ENCODE data around the gene FBRSL1.

Gene FBRSL1

DNA sequence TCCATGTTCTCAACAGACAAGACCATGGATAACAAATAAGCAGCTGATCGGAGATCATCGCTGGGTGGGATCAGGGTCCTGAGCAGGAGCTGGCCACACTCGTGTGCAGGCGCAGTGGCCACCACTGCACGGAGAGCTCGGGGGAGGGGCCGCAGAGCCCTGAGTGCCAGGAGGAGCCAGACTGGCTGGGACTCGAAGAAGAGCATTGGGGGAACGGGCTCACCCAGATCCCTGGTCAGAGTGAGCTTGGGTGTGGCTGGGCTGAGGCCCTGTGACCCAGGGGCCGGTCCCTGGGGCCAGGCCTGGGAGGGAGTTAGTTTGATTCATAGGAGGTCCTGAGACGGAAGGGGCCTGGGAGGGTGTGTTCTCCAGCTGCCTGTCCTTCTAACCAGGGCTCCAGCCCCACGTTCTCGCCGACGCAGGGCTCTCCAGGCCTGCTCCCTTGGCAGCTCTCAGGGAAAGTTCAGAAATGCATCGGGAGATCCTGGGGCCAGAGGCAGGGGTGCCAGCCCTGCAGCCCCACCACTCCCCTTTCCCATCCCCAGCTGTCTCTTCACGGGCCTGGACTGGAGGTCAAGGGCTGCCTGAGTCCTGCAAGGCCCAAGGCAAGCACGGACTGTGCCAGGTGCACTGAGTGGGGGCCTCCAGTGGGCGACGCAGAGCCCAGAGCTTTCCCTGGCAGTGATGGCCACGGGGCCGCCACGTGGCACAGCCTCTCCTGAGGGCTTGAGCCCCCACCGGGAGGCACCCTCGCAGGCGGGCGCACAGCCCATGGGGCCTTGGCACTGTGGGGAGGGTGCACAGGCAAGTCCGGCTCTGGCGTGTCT, 48.1 kb downstream of the FBRSL1 start:
- in situ Hi-C loops (cut with HindIII; ENCODE audit: low sequenced_read_pairs), result no loop called here

DNA sequence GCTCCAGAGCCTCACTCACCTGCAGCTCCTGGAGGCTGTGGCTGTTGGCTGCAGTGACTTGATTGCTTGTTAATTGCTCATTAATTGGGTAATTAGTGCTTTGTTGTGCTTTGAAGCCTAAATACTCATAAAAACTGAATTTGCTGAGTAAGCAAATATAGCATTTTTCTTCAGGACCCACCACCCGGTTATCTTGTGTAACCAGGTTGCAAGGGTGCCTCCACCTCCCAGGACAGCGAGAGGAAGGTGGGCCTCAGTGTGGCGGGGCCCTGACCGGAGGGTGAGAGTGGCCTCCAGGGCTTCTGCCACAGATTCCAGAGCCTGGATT, 48.7 kb downstream of the FBRSL1 start:
- in situ Hi-C loops (cut with HindIII; ENCODE audit: low sequenced_read_pairs), result no loop called here

DNA sequence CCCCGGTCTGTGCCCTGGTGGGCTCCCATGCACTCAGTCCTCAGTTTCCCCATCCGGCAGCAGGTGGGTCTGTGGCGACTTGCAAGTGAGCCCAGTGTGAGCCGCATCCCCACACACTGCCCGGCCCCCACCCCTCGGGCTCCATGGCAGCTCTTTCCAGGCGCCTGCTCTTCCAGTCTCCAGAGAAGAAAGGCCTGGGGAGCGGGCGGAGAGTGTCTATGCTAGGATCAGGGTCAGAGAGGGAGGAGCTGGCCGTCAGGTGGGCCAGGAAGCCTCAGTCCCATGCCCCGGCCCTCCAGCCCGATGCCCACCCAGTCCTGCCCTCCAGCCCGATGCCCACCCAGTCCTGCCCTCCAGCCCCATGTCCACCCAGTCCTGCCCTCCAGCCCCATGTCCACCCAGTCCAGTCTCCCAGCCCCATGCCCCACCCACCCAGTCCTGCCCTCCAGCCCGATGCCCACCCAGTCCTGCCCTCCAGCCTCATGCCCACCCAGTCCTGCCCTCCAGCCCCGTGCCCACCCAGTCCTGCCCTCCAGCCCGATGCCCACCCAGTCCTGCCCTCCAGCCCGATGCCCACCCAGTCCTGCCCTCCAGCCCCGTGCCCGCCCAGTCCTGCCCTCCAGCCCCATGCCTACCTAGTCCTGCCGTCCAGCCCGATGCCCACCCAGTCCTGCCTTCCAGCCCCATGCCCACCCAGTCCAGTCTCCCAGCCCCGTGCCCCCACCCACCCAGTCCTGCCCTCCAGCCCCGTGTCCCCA, 49.2 kb downstream of the FBRSL1 start:
- in situ Hi-C loops (cut with HindIII; ENCODE audit: low sequenced_read_pairs), result no loop called here

DNA sequence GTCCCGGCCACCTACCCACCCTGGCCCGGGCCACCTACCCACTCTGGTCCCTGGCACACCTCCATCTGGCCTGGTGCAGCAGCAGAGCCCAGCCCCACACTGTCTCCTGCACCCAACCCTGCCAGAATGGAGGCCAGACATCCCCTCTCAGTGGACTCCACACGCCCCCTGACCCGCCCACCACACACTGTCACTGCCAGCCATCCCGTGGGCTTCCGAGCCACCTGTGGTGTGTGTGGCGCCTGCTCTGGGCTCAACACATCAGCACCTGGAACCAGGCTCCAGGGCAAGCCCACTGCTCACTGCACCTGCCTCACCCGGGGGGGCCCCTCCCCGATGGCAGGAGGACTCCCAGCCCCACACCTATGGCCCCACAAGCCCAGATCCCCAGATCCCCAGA, 50.5 kb downstream of the FBRSL1 start:
- in situ Hi-C loops (cut with HindIII; ENCODE audit: low sequenced_read_pairs), result no loop called here

DNA sequence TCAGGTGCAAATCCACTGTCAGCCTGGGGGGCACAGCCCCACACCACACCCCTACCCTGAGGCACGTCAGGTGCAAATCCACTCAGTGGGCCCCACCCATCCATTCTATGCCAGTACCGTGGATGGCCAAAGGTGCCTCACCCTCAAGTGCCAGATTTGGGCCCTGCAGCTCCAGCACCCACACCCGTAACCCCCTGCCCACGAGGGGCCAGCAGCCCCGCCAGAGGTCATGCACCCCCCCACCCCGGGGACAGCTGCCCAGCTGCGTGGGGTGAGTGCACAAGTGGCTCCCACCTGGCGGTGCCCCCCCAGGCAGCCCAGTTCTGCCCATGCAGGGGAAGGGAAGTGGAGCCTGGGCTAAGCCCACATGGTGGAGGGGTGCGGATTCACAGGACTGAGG, 51.2 kb downstream of the FBRSL1 start:
- in situ Hi-C loops (cut with HindIII; ENCODE audit: low sequenced_read_pairs), result no loop called here

DNA sequence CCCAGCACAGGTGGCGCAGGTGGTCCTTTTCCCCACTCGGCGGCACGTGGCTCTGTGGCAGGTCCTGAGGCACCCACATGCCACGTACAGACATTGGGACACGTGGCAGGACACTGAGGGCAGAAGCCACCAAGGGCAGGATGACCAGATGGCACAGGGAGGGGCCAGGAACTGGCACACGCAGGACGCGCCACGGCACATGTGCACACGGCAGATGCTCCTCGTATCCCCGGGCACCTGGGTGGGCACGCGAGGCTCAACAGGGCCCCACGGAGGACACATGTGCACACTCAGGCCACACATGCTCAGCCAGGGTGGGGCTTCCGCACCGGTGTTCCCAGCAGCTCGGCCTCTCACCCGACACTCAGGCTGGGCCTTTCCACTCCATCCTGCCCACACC, 52.0 kb downstream of the FBRSL1 start:
- in situ Hi-C loops (cut with HindIII; ENCODE audit: low sequenced_read_pairs), result no loop called here

DNA sequence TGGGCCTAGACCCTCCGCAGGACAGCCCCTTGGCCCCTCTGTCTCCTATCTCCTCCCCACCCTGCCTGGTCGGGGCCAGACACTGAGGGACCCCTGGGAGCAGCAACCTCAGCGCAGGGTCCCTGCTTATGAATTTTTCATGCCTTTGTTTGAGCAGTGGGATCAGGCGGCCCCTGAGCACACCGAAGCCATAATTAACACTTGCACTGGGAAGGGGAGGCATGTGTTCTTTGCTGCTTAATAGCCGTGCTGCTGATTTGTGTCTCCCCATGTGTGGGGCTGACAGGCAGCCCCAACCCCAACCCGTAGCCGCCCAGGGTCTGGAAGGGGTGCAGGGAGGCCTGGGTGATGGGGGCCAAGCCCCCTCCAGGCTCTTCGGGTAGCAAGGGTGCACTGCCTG, 52.7 kb downstream of the FBRSL1 start:
- in situ Hi-C loops (cut with HindIII; ENCODE audit: low sequenced_read_pairs), result no loop called here

DNA sequence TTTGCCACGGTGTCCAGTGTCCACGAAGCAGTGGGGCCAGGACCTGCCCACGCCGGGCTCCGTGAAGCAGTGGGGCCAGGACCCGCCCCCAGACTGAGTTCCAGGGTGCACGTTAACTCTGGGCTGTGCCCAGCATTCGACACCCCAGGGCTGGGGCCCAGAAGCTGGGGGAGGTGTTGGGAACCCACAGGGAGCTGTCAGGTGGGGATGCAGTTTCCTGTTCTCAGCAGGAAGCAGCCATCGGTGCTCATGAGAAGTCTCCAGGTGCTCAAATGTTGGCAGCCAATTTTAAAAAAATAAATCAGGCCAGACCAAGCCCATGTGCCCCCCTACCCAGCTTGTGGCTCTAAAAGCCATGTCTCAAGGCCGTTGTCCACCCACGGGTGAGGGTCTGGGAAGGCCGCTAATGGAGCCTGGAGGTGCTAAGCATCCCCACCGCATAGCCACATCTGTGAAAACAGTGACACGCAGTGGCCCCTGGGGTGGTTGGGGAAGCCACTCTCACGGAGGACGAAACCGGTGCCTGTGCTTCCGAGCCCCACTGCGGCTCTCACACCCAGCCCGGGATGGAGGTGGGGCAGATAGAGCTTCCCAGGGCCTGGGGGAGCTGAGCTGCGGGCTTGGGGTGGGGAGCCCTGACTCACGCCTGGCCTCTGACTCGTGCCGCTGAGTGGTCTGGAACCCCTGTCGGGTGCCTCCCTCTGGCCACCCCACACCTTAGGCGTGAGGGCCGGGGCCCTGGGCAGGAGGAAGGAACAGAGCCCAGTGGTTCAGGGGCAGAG, 53.5 kb downstream of the FBRSL1 start:
- in situ Hi-C loops (cut with HindIII; ENCODE audit: low sequenced_read_pairs), result no loop called here

DNA sequence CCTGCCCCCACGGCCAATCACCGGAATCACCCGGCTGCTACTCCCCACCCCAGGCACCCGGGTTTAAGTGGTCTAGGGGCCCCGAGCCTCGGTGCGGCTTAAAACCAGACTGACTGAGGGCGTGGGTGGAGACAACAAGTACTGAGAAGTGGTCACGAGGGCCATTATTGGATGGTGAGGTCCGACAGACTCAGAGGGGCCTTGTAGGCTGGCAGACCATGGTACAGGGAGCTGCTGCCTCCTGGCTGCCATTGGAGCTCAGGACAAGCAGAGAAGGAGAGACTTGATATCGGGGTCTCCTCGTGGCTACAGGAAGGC, 54.1 kb downstream of the FBRSL1 start:
- in situ Hi-C loops (cut with HindIII; ENCODE audit: low sequenced_read_pairs), result no loop called here

DNA sequence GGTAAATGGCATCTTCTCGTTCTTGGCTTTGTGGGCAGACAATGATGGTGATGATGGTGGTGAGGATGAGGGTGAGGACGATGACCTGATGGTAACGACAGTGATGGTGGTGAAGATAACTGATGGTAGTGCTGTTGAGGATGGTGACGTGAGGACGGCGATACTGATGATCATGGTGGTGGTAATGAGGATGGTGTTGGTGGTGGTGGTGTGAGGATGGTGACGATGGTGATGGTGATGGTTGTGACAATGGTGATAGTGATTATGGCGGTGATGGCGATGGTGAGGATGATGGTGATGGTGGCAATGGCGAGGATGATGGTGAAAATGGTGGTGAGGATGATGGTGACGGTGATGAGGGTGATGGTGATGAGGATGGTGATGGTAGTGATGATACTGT, 54.5 kb downstream of the FBRSL1 start:
- in situ Hi-C loops (cut with HindIII; ENCODE audit: low sequenced_read_pairs), result no loop called here

DNA sequence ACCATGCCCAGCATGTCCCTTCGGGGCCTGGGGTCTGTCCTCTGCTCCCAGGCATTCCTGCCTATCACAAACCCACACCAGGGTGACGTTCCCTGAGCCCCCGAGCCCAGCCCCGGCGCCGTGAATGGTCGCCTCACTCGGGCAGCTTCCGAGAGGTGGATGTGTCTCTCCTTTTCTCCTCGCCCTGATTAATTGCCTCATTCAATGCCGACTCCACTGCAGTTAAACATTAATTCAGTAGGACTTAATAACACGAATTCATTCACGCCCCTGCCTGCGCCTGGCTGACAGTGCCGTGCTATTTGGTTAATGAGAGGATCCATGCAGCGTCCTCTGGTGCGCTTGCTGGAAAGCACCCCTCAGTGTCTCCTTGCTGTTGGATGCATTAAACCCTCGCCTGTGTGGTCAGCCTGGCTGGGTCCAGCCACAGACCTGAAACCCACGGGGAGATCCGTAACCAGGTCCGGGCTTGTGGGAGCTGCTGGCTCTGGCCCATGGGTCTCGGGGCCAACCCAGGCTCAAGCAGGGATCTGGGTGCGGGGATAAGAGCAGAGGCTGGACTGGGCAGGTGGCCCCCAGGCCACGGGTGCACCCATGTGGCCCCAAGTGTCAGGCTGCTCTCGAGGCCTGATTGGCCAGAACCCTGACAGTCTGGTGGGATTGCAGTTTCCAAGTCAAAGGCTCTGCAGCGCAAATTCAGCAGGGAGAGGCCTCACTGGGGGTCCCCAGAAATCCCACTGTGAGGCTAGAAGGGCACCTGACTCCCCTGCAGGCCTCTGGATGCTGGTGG, 55.4 kb downstream of the FBRSL1 start:
- in situ Hi-C loops (cut with HindIII; ENCODE audit: low sequenced_read_pairs), result no loop called here

DNA sequence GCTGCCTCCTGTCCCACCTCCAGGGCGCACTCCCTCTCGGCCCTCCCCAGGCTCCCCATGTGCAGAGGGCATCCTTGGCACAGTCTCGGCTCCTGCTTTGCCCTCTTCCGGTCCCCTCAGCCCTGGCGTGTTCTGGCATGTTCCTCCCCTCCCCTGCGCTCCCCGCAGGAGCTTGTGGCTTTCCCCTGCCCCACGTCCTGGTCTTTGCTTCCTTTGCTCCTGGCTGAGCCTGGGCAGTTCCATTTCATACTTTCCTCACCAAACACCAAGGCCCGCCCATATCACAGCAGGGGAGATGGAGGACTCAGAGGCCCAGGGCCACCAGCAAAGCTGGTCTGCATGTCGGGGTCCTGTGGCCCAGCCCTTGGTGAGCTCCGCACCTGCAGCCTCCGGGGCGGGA, 56.0 kb downstream of the FBRSL1 start:
- in situ Hi-C loops (cut with HindIII; ENCODE audit: low sequenced_read_pairs), result no loop called here

DNA sequence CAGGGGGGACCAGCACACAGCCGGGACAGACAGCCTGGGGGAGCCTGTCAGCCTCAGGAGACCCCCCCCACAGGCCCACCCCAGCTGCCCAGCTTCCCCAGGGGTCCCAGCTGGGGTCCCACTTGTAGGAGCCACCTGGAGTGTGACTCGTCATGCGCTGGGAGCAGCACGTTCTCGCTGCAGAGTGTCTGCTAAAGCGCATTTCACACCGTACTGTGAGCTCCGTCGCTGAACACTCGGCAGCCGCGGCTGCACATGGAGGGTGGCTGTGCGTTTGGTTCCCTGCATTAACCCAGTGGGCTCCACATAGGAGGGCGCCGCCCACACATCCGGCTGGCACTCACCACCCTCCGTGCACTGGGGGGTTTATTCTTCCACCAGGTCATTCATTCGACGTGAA, 56.7 kb downstream of the FBRSL1 start:
- in situ Hi-C loops (cut with HindIII; ENCODE audit: low sequenced_read_pairs), result no loop called here

DNA sequence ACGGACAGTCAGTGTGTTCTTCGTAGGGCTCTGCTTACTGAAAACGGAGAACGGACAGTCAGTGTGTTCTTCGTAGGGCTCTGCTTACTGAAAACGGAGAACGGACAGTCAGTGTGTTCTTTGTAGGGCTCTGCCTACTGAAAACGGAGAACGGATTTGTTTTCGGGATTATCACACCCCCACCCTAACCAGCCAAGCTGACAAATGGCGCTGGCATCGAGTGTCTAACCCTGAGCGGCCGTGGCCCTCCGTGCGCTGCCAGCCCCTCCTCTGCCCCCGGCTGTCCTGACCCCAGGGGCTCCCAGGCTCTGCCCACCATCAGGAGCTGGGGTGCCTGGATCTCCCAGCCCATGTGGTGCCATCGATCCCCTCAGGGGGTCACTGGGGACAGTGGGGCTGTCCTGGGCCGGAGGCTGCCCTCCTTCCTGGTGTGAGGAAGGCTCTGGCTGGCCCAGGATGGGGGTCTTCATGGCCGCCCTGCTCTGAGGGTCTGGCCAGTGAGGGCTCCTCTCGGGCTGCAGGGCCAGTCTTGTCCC, 57.3 kb downstream of the FBRSL1 start:
- in situ Hi-C loops (cut with HindIII; ENCODE audit: low sequenced_read_pairs), result no loop called here

DNA sequence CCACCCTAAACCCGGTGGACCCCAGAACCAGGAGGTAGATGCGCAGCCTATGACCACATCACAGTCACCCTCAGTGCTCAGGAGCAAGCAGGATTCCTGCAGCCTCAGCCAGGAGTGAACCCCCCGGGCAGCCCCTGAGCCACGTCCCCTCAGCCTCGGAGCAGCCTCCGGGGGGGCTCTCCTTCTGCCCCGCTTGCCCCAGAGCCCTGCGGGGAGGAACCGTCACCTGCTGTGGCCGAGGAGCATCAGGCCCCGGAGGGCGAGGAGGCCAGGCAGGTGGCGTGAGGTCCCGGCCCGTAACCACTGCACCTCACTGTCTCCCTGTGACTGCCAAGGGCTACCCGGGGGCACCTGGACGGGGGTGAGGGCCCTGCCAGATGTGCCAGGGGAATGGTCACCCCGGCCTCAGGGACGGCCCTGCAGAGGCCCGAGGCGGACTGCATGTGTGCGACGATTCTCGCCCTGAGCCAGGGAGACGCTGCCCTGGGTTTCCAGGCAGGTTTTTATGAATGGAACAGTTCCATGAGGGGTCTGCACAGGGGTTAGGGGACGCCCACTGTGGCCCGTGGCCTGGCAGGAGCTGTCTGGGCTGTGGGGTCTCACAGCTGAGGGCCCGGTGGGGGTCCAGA, 58.6 kb downstream of the FBRSL1 start:
- in situ Hi-C loops (cut with HindIII; ENCODE audit: low sequenced_read_pairs), result no loop called here

DNA sequence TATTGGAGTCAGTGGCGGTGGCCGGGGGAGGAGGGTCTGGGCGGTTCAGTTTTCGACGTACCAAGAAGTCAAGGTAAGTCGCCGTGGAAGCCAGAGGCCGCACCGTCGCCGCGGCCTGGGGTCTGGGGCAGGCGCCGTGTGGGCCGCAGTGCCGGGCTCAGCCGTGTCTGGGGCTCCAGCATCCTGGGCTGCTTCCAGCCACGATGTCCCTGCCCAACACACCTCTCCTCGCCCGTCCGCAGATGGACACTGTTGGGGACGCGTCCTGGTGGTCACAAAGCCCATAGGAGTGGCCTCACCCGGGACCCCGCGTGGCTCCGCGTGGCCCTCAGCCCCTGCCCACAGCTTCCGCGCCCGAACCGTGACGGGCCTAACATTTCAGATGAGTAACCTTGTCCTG, 59.1 kb downstream of the FBRSL1 start:
- in situ Hi-C loops (cut with HindIII; ENCODE audit: low sequenced_read_pairs), result no loop called here

DNA sequence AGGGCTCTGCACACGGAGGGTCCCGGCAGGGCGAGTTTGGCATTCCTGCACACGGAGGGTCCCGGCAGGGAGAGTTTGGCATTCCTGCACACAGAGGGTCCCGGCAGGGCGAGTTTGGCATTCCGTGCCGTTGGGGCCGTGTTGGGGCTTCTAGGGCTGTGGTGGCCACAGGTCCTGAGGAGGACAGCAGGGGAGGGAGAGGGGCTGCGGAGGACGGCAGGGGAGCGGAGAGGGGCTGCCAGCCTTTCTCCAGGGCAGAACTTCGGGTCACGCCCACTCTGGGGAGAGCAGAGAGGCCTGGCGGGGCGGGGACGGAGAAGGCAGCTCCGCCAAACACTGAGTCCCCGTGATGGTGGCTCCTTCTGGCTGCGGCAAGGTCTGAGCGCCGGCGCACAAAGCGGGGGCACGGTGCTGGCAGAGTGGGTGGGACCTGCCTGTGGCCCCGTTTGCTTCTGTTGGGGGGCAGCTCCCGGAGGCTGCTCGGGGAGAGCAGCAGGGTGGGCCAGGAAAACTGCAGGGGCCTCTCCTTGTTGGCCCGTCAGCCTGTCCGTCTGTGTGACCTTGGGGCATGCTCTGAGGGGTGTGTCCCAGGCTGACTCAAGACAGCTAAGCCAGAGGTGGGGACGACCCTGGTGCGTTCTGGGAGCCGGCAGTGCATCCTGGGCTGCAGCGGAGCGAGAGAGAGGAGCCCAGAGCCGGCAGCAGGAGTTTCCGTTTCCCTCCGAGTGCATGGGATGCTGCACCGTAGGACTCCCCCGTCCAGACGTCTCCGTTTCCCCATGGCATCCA, 60.3 kb downstream of the FBRSL1 start:
- in situ Hi-C loops (cut with HindIII; ENCODE audit: low sequenced_read_pairs), result no loop called here

DNA sequence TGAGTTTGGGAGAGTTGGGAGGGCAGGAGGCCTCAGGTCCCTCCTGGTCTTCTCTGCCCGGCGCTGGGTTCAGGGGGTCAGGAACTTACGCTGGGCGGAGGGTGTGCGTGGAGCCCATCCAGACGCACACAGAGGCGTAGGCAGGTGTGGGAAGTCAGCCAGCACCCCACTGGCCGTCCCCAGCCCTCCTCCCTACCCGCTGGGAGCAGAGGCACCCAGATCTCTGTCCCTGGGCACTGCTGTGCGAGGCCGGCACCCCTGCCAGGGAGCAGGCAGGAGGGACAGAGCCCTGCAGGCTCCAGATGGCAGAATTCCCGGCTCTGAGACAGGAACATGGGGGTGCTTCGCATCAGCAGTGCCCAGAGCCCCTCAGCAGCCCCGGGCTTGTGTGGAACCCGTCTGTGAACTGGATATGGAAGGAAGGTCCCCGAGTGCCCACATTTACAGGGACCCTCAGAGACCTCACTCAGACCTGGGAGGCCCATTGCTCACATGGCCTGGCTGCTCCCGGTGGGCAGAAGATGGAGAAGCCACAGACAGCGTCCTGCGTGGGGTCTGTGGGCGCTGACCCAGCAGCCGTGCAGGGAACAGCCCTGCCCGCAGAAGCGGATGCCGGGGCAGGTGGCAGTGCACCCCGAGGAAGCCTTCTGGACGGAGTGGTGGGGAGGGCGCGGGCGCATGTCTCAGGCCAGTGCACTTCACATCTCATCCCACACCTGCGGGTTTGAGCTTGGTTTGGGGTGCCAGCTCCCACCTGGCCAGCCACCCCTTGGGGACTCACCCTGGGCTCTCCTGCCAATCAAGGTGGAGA, 61.1 kb downstream of the FBRSL1 start:
- in situ Hi-C loops (cut with HindIII; ENCODE audit: low sequenced_read_pairs), result no loop called here

DNA sequence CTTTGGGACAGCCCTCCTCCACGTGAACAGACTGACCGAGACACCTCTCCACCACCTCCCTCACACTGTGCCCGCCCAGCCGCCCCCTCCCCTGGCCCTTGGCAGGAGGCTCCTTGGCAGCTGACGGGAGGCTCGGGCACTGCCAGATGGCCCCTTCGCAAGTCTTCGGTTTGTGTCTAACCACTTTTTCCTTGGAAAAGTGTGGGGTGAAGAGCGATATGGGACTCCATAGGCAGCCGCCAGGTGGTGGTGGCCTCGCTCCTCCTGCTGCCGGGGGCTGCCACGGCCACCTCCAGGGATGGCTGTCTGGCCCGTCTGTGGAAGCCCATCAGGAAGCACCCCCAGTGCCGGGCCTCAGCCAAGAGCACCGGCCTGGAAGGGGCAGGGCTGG, 61.7 kb downstream of the FBRSL1 start:
- in situ Hi-C loops (cut with HindIII; ENCODE audit: low sequenced_read_pairs), result no loop called here

Data from DLD1 (cell line).